ENCODE data around the gene METTL17. TPM values are rescaled to one million over a fixed set of nuclear protein-coding genes. Genes with fewer than 3 reads are reported as not detected.
"Not testable (repeated sequence)": the region's sequence is repeated elsewhere in the genome, so short reads cannot be mapped to it uniquely, and the experiment has no call there.

The METTL17 gene
- total RNA-seq, 4 donors from 2014 or later = 73.0 to 152 (median 91.6) TPM

GRCh38 chr14:21038441-21039422 is 49.0 kb downstream of the METTL17 start:
- TF ChIP-seq POLR2A (IDR thresholded peaks at IDR 0.05) (no peak), CTCF (IDR thresholded peaks at IDR 0.05) (no peak)
- no peak overlapping the region for H3K4me3 ChIP-seq (ENCODE audit: low read depth, poor library complexity, severe bottlenecking)
- intact Hi-C loops (cut with DNase I; ENCODE audit: low total_unique reads) = no loop called here
- WGBS, 2 donors = 14 to 18% methylated on average over 10 of the region's 10 CpGs
- DNase-seq (ENCODE audit: low spot score in 2 of 2) = peak; percentile 81 to 96

GRCh38 chr14:21039585-21040369 is 50.0 kb downstream of the METTL17 start:
- WGBS, 2 donors = 44% methylated on average over 8 of the region's 8 CpGs
- TF ChIP-seq CTCF (IDR thresholded peaks at IDR 0.05) = peak in 1 of 3 donors; percentile 64
- TF ChIP-seq POLR2A (IDR thresholded peaks at IDR 0.05) = no peak
- no peak overlapping the region for H3K4me3 ChIP-seq (ENCODE audit: low read depth, poor library complexity, severe bottlenecking)
- intact Hi-C loops (cut with DNase I; ENCODE audit: low total_unique reads) = no loop called here
- peak in 1 of 2 donors; percentile 82 for DNase-seq (ENCODE audit: low spot score in 2 of 2)

GRCh38 chr14:21040370-21040925 is 50.7 kb downstream of the METTL17 start:
- H3K4me3 ChIP-seq (ENCODE audit: low read depth, poor library complexity, severe bottlenecking) = no peak overlapping the region
- intact Hi-C loops (cut with DNase I; ENCODE audit: low total_unique reads) = no loop called here
- DNase-seq (ENCODE audit: low spot score in 2 of 2) = peak in 1 of 2 donors; percentile 70
- WGBS, 2 donors = 63 to 68% methylated on average over 8 of the region's 8 CpGs
- TF ChIP-seq POLR2A (IDR thresholded peaks at IDR 0.05) (no peak), CTCF (IDR thresholded peaks at IDR 0.05) (no peak)

- H3K4me3 ChIP-seq (ENCODE audit: low read depth, poor library complexity, severe bottlenecking); intact Hi-C loops (cut with DNase I; ENCODE audit: low total_unique reads): not testable (repeated sequence)
- WGBS, 2 donors = 82 to 88% methylated on average over 3 of the region's 3 CpGs
- DNase-seq (ENCODE audit: low spot score in 2 of 2) = peak in 1 of 2 donors; percentile 9
Measured at GRCh38 chr14:21040941-21041340, 51.2 kb downstream of the METTL17 start.

GRCh38 chr14:21041676-21042433 is 52.1 kb downstream of the METTL17 start, which contains the start of gene RNASE7:
RNASE7 (plus strand) TSS chr14:21042362; CDS start chr14:21042993, 631 bp downstream.
- H3K4me3 ChIP-seq (ENCODE audit: low read depth, poor library complexity, severe bottlenecking) = no peak within 1 kb of the TSS
- 49 to 60% methylated on average over 11 of the region's 11 CpGs for WGBS, 2 donors
- no peak for TF ChIP-seq CTCF (IDR thresholded peaks at IDR 0.05)
- no peak for TF ChIP-seq POLR2A (IDR thresholded peaks at IDR 0.05)
- intact Hi-C loops (cut with DNase I; ENCODE audit: low total_unique reads) = no loop called here
- DNase-seq (ENCODE audit: low spot score in 2 of 2) = peak in 1 of 2 donors; percentile 88
